Gastrocnemius medialis (tissue), 4 donors: Measurements from ENCODE around the gene CNTD1. TPM values are rescaled to one million over a fixed set of nuclear protein-coding genes. Genes with fewer than 3 reads are reported as not detected.

Experiments used
- ATAC-seq, 2 donors: fragments of 150-250 bp; one replicate each; pipeline ENCODE4 v1.9.1; 2016
- DNase-seq, 2 donors: peaks; one replicate each; pipeline ENCODE4 v3.0.0-alpha.2; 2019
- H3K27ac ChIP-seq, 4 donors: fragments of 200-600 bp; sonication (generic); 1 replicate in 1 of 4; 2 replicates in 3 of 4; pipeline ENCODE4 v1.5.1; 2016 to 2018; ENCODE audit warnings: mild to moderate bottlenecking in 2 of 4, moderate library complexity in 1 of 4
- H3K27me3 ChIP-seq, 3 donors: fragments of 200-600 bp; sonication (generic) in 2 of 3; 1 replicate in 1 of 3; 2 replicates in 2 of 3; pipeline versions ENCODE4 v1.5.1 to v1.6.0; 2016 to 2019; ENCODE audit warnings: mild to moderate bottlenecking in 1 of 3, moderate library complexity in 1 of 3
- H3K36me3 ChIP-seq, 2 donors: fragments of 200-600 bp; sonication (generic) in 1 of 2; one replicate each; pipeline ENCODE4 v1.5.1; 2017 to 2018
- H3K4me1 ChIP-seq, 2 donors: fragments of 200-600 bp; sonication (generic) in 1 of 2; one replicate each; pipeline ENCODE4 v1.5.1; 2016 to 2017; ENCODE audit warnings: mild to moderate bottlenecking in 2 of 2
- H3K4me3 ChIP-seq, 4 donors: fragments of 200-600 bp; sonication (generic) in 3 of 4; 1 replicate in 1 of 4; 2 replicates in 3 of 4; pipeline ENCODE4 v1.5.1; 2016 to 2019; ENCODE audit warnings: mild to moderate bottlenecking in 2 of 4
- H3K9me3 ChIP-seq, 3 donors: fragments of 200-600 bp; sonication (generic) in 2 of 3; 1 replicate in 1 of 3; 2 replicates in 2 of 3; pipeline ENCODE4 v1.5.1; 2016 to 2019
- POLR2A ChIP-seq, 2 donors: fragments of 450-650 bp; IDR thresholded peaks; one replicate each; pipeline ENCODE4 v1.6.1; 2017; ENCODE audit warnings: antibody characterized with exemption in 2 of 2, mild to moderate bottlenecking in 2 of 2, moderate library complexity in 2 of 2
- in situ Hi-C, 4 donors: fragments of 200-750 bp; cut with MboI; loops; one replicate each; pipeline versions ENCODE4 v1.15.0 to v1.8.0; 2017; ENCODE audit warnings: low sequenced_read_pairs in 4 of 4
- intact Hi-C: fragments of 100-400 bp; cut with DNase I; formaldehyde crosslinking; loops from one replicate; pipeline ENCODE4 v1.15.1; 2023; ENCODE audit warnings: low total_unique reads
- total RNA-seq, 4 donors: library from RNA; depleted of rRNA; stranded (reverse); fragments of >200 nt; gene quantifications; one replicate each; pipeline versions ENCODE4 v1.1.0 to v1.2.3, GENCODE V29; 2016
- TF ChIP-seq, protein P1 (sequence below), 5 experiments: fragments of 450-650 bp in 3 of 5; fragments of 200-600 bp in 2 of 5; sonication (generic) in 2 of 5; IDR thresholded peaks in 4 of 5; conservative IDR thresholded peaks in 1 of 5; 1 replicate in 4 of 5; 2 replicates in 1 of 5; pipeline ENCODE4 v1.5.1; 2016 to 2019; ENCODE audit warnings: antibody characterized with exemption in 5 of 5, mild to moderate bottlenecking in 3 of 5, moderate library complexity in 3 of 5

The CNTD1 gene
- total RNA-seq, 4 donors from 2014 or later = not detected

DNA sequence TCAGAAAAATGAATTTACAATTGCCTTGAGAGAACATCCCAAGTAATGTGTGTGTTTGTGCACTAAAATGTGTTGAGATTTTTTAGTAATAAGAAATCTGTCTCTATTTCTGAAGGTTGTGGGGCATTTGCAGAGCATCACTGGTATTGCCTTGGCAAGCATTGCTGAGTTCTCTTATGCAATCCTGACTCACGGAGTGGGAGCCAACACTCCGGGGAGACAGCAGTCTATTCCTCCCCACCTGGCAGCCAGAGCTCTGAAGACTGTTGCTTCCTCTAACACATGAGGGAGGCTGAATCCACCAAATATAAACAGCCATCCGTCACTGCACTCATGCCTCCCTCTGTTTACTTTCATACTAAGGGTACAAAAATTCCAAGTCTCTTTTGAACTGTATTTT, 10.6 kb downstream of the CNTD1 start:
- ATAC-seq (peak; percentile 70 to 91), DNase-seq (peak; percentile 24 to 60)
- no peaks in the 10 kb centered on the region for H3K4me1 ChIP-seq
- no peak overlapping the region for H3K4me3 ChIP-seq
- no peak overlapping the region for H3K27ac ChIP-seq
- no peaks in the 10 kb centered on the region for H3K9me3 ChIP-seq
- no peaks in the 10 kb centered on the region for H3K27me3 ChIP-seq
- intact Hi-C loops = no loop called here
- H3K36me3 ChIP-seq = peaks cover 6 to 45% of the 10 kb centered on the region in 2 donors
- TF ChIP-seq POLR2A (IDR thresholded peaks at IDR 0.05) = no peak
- TF ChIP-seq, protein P1, sequence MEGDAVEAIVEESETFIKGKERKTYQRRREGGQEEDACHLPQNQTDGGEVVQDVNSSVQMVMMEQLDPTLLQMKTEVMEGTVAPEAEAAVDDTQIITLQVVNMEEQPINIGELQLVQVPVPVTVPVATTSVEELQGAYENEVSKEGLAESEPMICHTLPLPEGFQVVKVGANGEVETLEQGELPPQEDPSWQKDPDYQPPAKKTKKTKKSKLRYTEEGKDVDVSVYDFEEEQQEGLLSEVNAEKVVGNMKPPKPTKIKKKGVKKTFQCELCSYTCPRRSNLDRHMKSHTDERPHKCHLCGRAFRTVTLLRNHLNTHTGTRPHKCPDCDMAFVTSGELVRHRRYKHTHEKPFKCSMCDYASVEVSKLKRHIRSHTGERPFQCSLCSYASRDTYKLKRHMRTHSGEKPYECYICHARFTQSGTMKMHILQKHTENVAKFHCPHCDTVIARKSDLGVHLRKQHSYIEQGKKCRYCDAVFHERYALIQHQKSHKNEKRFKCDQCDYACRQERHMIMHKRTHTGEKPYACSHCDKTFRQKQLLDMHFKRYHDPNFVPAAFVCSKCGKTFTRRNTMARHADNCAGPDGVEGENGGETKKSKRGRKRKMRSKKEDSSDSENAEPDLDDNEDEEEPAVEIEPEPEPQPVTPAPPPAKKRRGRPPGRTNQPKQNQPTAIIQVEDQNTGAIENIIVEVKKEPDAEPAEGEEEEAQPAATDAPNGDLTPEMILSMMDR (IDR thresholded peaks at IDR 0.05 in 4 of 5, conservative IDR thresholded peaks at IDR 0.05 in 1 of 5) = no peak
- in situ Hi-C loops = no loop called here

DNA sequence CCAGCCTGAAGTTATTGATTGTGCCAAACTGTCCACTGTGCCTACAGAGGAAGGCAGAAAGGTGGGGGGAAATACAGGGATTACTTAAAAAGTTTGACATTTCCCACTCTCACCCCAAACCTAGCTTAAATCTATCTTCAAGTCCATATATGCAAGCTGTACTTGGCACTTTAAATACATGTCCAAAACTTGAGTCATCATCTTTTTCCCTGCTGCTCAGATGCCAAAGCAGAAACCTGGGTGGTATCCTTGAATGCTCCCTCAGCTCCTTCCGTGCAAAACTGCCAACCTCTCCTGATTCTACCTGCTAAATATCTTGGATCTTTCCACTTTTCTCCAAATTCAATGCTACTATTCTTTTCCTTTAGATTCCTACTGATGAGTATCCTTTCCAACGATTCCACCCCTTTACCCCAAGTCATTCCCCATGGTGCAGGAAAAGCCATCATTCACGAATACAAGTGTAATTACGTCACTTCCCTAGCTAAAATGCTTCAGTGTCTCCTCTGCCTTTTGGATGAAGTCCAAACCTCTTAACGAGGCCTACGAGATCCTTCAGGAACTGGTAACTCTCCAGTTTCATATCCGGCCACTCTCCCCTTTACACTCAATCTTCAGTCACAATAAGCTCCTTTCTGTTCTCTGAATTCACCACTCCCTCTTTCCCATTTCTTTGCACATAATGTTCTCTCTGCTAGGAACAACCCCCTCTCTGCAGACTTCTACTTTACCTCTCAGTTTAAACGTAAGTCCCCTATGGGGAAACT, 16.2 kb downstream of the CNTD1 start:
- Histone ChIP-seq H3K4me3 (no peak overlapping the region), H3K36me3 (peaks cover 10 to 99% of the 10 kb centered on the region in 2 donors), H3K27ac (no peak overlapping the region), H3K9me3 (no peaks in the 10 kb centered on the region), H3K4me1 (peaks cover 0 to 5% of the 10 kb centered on the region in 2 donors), H3K27me3 (no peaks in the 10 kb centered on the region)
- intact Hi-C loops (no loop called here), in situ Hi-C loops (no loop called here)
- no peak for ATAC-seq
- TF ChIP-seq, protein P1 (IDR thresholded peaks at IDR 0.05 in 4 of 5, conservative IDR thresholded peaks at IDR 0.05 in 1 of 5) = no peak
- no peak for TF ChIP-seq POLR2A (IDR thresholded peaks at IDR 0.05)
- DNase-seq = no peak

DNA sequence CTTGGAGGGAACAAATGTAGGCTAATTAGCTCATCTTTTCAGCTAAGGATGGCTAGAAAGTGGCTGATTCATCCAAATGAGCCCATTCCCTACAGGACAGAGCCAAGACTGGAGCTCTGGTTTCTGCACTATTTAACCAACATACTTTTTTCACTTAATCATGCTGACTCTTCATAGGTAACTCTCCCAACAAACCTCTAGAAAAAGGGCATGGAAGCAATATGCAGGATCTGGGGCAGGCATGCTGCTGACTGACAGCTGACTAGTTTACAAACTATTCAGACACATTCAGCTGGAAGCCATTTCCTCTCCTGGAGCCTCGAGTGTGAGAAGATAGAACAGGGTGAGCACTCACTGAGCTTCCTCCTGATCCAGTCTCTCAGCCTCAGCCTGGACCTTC, 19.2 kb downstream of the CNTD1 start:
- DNase-seq (no peak), ATAC-seq (no peak)
- H3K4me3 ChIP-seq = no peak overlapping the region
- in situ Hi-C loops = no loop called here
- no peaks in the 10 kb centered on the region for H3K27me3 ChIP-seq
- peaks cover 6 to 8% of the 10 kb centered on the region in 2 donors for H3K4me1 ChIP-seq
- H3K9me3 ChIP-seq = no peaks in the 10 kb centered on the region
- peaks cover 13 to 89% of the 10 kb centered on the region in 2 donors for H3K36me3 ChIP-seq
- no peak for TF ChIP-seq POLR2A (IDR thresholded peaks at IDR 0.05)
- TF ChIP-seq, protein P1 (IDR thresholded peaks at IDR 0.05 in 4 of 5, conservative IDR thresholded peaks at IDR 0.05 in 1 of 5) = no peak
- intact Hi-C loops = no loop called here
- no peak overlapping the region for H3K27ac ChIP-seq

DNA sequence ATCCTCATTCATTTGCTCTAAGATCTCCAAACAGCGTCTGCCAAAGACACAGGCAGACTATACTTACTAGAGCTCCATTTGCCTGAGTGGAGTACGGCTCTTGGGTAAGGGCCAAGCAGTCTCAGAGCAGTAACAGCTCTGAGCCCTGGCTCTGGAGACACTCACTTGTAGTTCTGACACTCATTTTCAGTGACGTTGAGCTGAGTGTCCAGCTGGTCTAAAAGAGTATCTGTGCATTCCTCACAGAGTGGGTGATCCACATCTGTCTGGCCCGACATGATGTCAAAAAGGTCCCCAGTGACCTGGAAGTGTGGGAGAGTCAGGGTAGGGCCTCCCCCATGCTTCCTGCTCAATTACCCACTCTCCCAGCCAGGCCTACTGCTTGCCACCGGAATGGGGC, 19.7 kb downstream of the CNTD1 start:
- in situ Hi-C loops (no loop called here), intact Hi-C loops (no loop called here)

More for the DNA sequence above, 19.7 kb downstream of the CNTD1 start:
- H3K4me1 ChIP-seq = peaks cover 11 to 13% of the 10 kb centered on the region in 2 donors
- TF ChIP-seq, protein P1 (IDR thresholded peaks at IDR 0.05 in 4 of 5, conservative IDR thresholded peaks at IDR 0.05 in 1 of 5) = no peak
- TF ChIP-seq POLR2A (IDR thresholded peaks at IDR 0.05) = no peak
- no peaks in the 10 kb centered on the region for H3K27me3 ChIP-seq
- H3K27ac ChIP-seq = no peak overlapping the region
- ATAC-seq (no peak), DNase-seq (no peak)
- H3K9me3 ChIP-seq = no peaks in the 10 kb centered on the region
- peaks cover 11 to 84% of the 10 kb centered on the region in 2 donors for H3K36me3 ChIP-seq
- H3K4me3 ChIP-seq = no peak overlapping the region
